HG02623 (cell line): ENCODE data around the gene PURB.
A peak's percentile ranks its signal among the peaks of the same experiment; 100 is the strongest.
"Not testable (repeated sequence)": the region's sequence is repeated elsewhere in the genome, so short reads cannot be mapped to it uniquely, and the experiment has no call there.

ENCODE experiments used
- ATAC-seq: cut with Tn5 transposase; IDR thresholded peaks from one replicate; pipeline ENCODE4 v1.9.1; 2021; ENCODE audit warnings: moderate library complexity; ENCODE audit not compliant: unreplicated experiment

The PURB gene

DNA sequence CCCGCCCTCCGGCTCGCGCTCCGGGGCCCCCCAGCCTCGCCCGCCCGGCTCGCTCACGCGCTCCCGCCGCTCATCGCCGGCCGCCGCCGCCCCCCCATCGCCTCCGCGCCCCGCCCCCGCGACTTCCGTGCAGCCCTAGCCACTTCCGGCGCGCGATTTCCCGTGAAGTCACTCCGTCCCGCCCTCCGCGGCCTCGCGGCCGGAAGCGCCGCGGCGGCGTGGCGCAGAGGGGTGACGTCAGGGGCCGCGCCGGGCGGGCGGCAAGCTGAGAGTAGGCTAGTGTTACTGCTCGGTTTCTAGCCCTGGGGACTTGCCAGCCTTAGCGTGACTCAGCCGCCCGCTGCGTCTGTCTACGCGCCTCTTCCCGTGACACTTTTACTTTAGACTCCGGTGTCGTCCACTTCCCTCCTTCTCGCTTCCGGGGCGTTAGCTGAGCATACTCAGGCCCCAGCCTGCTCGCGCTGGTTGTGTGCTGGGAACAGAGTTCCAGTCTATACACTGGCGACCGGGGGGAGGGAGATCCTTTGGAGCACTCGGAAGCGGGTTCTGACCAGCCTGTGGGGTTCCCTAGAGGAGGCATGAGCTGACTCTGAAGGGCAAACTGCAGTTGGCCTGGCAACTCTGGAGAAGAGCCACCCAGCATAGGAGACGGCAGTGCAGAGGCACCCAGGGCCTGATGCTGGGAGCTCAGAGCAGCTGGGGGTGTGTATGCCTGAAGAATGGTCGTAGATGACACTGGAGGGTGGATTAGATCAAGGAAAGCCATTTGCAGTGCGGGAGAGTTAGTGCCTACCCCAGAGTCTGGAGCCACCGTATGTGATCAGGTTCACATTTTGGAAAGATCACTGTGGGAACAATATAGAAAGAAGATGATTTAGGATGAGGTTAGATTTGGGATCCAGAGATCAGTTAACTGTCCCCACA, at the start of gene PURB:
TSS of gene PURB (minus strand) at position 137 of the 924 bp plus-strand sequence. CDS start 182 bp downstream, outside the sequence.
- ATAC-seq: peak; percentile 84

DNA sequence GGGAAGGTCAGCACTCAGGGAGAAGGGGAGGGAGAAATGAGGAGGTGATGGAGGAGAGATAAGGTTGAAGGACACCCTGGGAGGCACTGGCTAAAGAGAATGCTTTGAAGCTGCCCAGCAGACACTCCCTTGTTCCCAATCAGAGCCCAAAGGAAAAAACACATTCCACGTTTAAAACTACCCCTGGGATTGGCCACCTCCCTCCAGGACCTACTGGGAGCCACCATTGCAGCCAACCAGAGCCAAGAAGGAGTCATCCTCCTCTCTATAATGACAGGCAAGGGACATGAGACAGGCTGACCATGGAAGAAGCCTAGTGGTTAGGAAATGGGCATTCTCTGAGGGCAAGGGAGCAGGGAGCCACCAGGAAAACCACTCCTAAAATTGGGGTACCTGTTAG, 49.7 kb upstream of the PURB start:
- ATAC-seq: no peak

DNA sequence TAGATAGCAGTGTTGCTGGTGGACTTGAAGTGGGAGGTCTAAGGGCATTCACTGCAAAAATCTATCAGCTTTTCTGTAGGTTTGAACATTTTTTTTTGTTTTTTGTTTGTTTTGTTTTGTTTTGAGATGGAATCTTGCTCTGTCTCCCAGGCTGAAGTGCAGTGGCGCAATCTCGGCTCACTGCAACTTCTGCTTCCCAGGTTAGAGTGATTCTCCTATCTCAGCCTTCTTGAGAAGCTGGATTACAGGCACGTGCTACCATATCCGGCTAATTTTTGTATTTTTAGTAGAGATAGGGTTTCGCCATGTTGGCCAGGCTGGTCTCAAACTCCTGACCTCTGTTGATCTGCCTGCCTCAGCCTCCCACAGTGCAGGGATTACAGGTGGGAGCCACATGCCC, 49.2 kb upstream of the PURB start:
- not testable (repeated sequence) for ATAC-seq

DNA sequence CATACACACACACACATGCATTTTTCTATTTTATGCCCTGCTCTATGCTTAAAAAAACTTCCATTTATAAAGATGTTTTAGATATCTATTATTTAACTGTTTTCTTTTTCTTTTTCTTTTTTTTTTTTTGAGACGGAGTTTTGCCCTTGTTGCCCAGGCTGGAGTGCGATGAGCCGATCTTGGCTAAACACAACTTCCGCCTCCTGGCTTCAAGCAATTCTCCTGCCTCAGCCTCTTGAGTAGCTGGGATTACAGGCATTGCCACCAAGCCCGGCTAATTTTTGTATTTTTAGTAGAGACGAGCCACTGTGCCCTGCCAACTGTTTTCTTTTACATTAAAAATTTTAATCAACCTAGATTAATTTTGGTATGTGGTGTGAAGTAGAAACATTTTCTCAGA, 45.6 kb upstream of the PURB start:
- no peak for ATAC-seq

DNA sequence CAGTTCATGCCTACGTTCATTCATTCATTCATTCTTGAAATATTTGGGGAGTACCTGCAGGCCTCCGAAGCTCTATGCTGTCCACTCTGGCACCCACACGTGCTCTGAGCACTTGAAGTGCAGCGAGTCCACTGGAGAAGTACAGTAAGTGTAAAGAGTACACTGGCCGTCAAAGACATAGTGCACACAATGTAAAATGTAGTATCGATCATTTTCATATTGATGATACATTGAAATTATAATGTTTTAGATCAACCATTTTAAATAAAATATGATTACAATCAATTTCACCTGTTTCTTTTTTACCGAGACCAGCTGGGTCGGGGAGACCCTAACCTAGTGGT, 37.0 kb upstream of the PURB start:
- ATAC-seq: no peak

DNA sequence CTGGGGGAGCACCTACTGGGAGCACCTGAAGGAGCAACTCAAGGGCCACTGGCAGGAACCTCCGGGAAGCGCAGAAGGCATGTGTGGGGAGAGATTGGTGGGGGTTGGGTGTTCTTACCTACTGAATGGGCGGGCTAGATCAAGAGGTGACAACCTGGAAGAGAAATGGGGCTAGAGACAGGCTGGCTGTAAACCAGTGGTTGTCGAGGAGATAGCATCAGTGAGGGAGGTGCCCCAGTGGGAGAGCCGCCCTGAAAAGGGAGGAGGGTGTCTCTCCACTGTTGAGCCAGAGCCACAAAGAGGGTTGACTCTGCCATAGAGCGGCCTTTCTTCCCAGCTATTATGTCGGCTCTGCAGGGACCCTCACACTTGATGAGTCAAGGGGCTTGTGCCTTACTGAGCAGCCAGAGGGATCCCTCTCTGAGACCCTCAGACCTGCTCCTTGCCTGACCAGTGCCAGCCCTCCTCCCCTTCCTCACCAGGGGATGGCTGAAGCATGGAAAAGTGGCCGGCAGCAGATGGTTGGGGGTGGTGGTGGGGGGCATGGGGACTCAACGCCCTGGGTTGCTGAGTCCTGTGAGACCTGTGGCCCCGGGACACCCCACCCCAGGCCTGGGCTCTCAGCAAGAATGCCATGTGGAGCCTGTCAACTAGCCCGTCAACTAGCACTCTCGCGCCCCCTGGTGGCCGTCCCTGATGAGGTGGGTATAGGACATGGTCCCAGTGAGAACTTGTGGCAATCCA, 36.4 kb upstream of the PURB start:
- ATAC-seq: peak; percentile 52

DNA sequence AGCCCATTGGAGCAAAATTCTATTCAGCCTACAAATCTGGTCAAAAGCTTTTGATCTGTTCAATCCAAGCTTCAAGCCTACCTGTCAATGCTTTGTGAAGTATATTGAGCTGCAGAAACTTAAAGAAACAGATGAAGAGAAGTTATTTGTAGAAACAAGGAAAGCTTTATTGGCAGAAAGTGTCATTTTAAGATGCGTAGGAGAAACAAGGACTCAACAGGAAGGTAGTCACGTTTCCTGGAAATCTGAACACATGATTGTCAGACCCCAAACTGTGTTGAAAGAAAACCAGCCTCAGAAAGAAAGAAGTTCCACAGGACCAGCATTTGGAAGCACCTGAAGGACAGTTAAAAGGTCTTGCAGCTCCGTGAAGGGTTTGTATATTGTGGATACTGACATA, 34.8 kb upstream of the PURB start:
- ATAC-seq: no peak

DNA sequence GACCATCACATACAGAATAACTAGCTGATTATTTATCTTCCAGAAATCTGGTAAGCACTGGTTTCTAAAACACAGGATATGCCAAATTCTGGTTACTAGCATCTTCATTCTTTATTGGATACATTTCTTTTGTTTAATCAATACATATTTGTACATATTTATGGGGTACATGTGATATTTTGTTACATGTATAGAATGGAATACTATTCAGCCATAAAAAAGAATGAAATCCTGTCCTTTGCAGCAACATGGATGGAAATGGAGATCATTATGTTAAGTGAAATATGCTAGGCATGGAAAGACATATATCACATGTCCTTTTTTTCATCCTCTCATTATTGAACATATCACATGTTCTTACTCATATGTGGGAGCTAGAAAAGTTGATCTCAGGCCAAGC, 32.7 kb upstream of the PURB start:
- no peak for ATAC-seq

DNA sequence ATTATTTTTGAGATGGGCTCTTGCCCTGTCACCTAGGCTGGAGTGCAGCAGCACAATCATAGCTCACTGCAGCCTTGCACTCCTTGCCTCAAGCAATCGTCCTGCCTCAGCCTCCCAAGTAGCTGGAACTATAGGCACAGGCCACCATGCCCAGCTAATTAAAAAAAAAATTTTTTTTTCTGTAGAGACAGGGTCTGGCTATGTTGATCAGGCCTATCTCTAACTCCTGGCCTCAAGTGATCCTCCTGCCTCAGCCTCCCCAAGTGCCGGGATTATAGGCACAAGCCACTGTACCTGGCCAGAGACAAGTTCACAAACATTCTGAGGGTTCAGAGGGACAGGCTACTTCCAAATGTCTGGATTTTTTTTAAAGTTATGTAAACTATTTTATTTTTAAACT, 32.1 kb upstream of the PURB start:
- ATAC-seq: no peak

DNA sequence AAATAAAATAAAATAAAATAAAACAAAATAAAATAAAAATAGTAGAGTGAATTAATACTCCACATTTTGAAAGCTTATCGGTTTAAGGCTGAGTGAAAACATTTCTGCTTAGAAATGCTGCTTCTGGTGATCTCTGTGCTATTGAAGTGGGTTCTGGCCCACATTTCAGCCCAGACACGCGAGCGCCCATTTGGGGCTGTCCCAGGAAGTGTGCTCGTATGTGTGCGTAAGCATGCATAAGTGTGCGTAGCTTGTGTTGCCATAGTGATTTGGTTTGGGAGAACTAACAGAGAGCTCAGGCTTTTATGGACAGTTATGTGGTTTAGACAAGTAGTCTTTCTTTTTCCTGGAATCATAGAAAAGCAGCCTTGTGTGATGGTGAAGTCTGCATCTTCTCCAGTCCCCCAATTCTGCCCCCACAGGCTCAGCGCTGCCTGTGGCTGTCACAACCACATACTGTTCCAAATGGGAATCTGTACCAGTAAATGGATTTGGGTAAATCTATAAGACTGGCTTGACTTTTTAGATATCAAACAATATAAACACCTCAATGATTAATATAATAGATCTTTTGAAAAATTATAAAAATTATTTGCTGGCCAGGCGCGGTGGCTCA, 29.8 kb upstream of the PURB start:
- ATAC-seq: peak; percentile 72

DNA sequence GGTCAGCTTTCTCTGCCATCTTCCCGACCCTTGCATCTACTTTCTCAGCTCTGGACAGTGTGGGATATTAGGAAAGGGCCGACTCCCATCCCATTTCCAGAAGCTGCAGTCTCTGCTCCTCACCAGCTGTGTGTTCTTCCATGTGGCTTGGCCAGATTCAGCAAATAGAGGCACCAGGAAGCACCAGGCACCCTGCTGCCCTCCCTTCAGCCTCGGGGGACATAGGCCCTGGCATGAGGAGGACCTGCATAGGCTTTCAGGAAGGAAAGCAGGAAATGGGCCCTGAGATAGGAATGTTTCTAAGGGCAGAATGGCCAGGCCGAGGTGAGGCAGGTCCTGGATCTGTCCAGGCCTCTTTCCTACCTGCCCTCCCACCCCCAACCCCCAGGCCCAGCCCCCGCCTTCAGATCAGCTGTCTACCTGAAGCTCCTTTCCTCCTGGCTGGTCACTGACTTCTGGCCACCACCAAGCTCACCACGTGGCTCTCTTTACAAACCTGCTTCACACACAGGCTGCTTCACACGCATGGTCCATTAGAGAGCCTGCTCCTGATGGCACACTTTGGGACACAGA, 27.5 kb upstream of the PURB start:
- ATAC-seq: no peak

DNA sequence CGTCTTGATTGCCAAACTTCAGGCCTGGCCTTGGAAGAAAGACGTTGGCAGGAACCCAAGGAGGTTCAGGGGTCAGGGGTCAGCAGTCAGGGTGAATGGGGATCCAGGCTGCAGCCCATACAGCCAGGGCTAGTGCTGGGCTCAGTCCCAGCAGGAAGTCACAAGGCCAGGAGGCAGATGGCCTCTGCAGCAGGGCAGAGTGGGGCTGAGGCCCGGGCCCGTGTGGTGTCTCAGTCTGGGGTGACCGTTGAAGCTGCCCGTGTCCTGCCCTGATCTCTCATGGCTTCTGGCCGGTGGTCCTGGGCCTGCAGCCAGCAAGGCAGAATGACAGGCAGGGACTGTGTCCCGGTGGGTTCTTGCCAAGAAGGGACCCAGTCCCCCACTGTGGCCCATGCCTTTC, 26.6 kb upstream of the PURB start:
- no peak for ATAC-seq

DNA sequence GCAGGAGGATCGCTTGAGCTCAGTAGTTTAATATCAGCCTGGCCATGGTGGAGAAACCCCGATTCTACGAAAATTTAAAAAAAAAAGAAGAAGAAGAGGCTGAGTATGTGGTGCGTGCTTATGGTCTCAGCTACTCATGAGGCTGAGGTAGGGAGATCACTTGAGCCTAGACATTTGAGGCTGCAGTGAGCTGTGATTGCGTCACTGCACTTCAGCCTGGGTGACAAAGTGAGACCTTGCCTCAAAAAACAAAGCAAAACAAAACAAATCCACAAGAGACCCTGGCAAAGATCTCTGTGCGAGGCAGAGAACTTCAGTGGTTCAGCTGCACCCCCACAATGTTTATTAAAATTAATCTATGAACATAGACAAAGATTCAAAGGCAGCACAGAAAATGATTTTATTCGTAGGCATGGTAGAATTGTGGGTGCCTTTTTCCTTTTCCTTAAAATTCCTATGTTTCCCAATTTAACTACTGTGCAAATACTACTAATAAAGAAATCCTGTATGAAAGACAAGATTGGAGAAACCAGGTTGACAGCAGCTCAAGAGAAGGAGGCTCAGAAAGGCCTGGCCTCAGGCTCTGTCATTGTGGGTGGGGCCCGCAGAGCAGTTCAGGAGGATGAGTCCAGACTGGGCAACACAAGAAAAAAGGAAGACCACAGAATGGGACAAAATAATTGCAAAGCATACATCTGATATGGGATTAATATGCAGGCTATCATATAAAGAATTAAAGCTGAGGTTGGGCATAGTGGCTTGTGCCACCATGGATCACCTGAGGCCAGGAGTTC, 24.5 kb upstream of the PURB start:
- no peak for ATAC-seq

DNA sequence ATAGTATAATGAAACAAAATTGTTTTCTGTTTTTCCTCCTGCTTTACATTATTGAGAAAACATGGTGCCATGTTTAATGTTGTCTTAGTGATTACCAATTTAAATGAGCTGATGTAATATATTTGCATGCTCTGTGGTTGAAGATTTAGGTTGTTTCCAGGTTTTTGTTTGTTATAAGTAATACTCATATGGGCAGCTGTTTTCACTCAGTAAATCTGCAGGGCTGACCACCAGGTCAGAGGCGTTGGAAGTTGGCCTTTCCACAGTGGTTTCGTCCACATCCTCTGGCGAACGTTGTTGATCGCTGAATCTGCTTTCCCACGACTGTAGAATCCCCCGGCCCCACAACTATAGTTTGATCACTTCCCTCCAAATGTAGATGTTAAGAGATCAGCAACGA, 21.6 kb upstream of the PURB start:
- ATAC-seq: no peak

DNA sequence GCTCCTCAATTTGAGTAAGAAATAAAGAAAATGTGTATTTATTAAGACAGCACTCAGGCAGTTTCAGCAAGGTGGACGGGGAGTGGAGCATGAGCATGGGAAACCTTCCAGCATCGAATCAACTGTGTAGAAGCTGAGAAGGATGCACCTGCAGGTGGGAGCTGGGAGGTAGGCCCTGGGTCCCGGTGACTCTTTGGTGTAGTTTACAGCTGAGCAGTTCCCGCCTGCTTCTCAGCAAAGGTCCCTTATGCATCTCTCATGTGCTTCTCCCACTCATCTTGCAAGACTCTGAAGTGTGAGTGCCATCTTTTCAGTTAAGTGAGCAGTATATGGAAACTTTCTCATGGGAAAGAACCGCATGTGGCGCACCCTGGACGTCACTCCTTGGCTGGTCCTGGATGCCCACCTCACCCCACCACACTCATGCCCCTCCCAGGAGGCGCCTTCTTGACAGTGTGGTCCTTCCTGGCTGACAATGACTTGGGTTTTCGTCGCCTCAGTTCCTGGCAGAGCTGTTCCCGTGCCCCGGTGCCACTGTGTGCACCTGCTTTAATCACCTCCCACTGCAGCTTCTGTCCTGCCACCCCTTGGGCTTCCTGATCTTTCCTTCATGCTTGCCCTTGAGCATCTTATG, 19.8 kb upstream of the PURB start:
- no peak for ATAC-seq

DNA sequence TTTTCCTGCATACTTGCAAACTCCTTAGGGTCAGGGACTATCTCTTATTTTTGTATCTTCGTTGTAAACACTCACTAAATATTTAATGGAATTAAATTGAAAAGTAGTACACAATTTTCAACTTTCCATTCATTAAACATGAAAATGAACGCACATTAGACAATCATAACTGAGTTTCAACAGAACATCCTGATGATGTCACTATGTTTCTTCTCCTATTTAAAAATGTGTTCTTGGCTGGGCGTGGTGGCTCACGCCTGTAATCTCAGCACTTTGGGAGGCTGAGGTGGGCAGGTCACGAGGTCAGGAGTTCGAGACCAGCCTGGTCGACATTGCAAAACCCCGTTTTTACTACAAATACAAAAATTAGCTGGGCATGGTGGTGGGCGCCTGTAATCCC, 14.1 kb upstream of the PURB start:
- no peak for ATAC-seq

DNA sequence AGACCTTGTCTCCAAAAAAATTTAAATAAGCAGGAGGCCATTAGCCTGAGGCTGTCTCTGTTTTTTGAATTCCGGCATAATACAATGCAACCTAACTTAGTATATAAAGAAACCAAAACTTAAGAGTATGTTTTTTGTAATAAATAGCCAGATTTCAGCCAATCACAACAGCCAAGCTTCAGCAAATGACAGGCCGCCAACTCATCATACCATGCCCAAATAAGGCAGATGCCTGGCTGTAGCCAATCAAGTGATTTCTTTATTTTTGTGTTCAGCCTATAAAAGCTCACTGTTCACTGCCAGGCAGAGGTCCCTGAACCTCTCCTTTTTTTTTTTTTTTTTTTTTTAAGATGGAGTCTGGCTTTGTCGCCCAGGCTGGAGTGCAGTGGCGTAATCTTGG, 12.7 kb upstream of the PURB start:
- ATAC-seq: no peak

DNA sequence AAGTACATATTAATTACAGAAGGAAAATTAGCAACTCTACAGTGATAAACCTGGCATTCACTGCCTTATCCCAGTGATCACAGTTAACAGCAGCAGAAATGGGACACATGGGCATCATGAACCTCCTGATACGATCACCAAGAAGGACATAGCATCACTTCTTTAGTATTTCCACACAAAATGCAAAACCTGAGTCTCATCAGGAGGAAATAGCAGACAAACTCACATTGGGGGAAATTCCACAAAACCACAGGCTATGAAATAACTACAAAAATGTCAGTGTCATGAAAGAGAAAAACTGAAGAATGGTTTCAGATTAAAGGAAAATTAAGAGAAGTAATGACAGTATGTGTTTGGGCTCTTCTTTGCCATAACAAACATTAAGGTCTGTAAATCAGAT, 12.0 kb upstream of the PURB start:
- ATAC-seq: no peak

DNA sequence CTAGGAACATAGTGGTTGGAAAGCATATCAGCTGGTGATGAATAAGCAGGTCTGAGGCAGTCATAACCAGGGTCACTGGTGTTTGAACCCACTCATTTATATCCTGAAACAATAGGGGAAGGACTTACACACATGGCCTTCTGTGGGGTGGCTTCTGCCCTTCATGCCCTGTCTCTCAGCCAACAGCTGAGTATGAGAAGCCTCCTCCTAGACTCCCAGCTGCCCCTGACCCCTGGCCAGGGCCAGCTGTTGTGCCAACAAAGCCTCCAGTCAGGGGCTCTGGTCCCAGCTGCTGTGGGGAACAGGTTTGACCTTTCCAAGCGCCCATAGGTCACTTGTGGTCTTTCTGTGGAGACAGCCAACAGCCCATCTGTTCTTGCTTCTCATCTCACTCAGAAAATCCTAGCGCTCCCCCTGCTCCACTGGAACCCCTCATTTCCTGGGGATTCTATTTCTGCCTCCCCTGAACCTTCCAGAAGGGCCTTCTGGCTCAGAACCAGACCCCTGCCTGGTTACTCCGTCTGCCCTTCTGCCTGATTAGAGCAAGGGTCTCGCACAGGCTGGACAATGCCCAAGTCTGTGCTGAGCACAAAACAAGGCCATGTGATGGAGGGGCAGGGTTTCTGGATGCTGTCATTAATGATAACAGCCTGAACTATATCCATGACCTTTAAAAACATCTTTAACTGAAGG, 9.7 kb upstream of the PURB start:
- ATAC-seq: no peak
